A549 treated with AZD2906 at 1 μM for 4 hours (cell line): ENCODE measurements around the gene ZNF135. TPM values are rescaled to one million over a fixed set of nuclear protein-coding genes. Genes with fewer than 3 reads are reported as not detected.

Experiments
- total RNA-seq: library from RNA; stranded (reverse); fragments of 200-300 nt; extraction: Qiagen RNA extraction; gene quantifications from 5 replicates; pipeline ENCODE4 v1.2.3, GENCODE V29; 2022

Gene ZNF135
- total RNA-seq: not detected in 5 replicates

DNA sequence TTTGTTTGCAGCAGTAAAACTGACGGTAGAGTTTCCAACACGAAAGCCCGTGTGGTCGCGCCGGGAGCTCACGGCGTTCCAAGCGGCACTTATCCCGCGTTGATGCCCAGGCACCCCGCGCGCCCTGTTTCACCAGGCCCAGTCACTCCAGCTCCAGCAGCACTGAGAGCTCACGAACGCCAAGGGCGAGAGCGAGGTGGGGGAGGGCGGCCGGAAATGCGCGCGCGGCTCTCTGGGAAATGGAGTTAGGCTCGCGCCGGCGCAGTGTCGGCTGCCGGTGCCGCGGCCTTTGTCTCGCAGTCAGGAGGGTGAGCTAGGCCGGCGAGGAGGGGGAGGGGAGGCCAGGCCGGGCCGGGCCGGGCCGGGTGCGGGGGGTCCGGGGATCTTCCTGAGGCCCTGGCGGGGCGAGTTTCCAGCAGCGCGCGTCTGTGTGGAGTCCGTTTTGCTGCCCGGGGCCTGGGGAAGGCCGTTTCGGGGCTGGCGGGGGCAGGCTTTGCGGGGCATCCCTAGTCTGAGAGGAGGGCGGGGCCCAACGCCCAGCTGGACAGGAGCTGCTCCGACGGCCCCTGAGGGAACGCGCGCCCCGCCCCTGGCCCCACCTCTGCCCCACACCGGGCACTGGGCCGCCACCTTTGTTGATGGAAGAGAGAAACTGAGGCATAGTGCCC is at the start of gene ZNF135:
Gene ZNF135, plus strand, starts transcription at position 280 of the 668 bp plus-strand sequence. CDS start 721 bp downstream, outside the sequence.

DNA sequence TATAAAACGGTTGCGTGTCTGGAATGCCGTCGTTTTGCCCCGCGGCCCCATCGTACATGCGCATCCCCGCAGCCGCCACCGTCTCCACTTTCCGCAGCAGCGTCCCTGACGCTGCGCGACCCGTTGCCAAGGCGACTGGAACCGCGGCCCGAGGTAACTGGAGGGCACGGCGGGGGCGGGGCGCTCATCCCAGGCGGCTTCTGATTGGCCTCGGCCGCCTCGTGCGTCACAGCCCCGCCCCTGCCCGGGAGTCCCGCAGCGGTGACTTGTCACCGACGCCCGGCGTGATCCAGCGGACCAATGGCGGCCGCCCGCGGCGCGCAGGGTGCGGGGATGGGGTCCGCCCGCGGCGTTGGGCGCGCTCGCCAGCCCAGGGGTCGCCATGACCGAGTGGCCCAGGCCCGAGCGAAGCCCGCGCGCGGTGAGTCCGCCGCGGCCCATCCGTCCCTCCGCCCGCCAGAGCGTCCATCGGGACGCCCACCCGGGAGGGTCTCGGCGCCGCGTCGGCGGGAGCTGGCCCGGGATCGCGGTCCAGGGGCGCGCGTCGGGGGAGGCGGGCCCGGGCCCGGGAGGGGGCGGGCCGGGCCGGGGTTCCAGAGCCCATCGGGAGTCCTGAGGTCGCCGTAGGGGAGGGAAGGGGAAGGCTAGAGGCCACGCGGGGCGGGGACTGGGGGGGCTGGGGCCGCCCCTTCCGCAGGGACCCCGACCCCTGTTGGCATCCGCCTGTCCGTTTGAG is 25.2 kb upstream of the ZNF135 start, which contains the start of gene ZSCAN1:
Gene ZSCAN1, plus strand, starts transcription at position 285 of the 736 bp plus-strand sequence. CDS start 3,812 bp downstream, outside the sequence.

DNA sequence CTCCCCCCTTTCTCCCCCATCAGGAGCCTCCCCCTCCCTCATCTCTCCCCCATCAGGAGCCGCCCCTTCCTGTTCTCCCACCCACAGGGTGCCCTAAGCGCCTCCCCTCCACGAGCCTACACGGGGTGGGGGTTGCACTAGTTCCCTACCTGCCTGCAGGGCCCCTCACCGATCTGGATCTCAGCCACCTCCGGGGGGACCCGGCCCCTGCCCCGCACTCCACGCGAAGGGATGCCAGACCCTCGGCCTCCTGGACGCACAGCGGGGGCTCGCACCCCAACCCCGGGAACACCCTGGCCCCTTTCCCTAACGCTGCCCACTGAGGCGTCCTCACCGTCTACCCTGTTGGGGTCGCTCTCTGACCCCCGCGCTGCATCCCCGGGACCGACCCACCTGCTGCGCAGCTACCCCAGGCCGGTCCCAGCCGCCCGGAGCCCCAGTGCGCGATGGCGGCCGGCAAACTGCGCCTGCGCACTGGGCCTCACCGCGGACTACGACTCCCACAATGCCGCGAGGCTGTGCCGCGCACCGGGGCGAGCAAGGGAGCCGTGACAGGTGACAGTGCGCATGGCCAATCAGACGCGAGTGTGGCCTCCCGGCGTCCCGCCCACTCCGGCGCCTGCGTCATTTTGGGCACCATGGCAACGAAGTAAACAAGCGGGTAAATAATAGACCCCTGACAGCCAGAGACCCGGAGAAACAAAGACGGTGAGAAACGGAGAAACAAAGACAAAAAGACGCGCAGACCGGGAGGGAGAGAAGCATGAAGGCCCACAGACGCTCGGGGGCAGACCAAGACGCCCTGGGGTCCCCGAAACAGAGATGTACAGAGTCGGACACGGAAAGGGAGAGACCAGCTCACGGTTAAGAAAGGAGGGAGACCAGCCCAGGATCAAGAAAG is 38.9 kb downstream of the ZNF135 start, which contains the start of gene ZSCAN18:
Gene ZSCAN18, minus strand, starts transcription at position 451 of the 901 bp plus-strand sequence. CDS start 7,964 bp downstream, outside the sequence.

Other genes starting within 250 kb of the ZNF135 start
- 4.5 to 6.0 TPM (median 5.1 TPM) in 5 replicates for gene ZNF552, start 244.4 kb upstream of the ZNF135 start, total RNA-seq
- gene ZNF587B, start 229.0 kb upstream of the ZNF135 start, total RNA-seq: 6.2 to 9.4 TPM (median 6.7 TPM) in 5 replicates
- 5.0 to 7.2 TPM (median 5.8 TPM) in 5 replicates for gene ZNF587, start 209.4 kb upstream of the ZNF135 start, total RNA-seq
- 1.6 to 2.6 TPM (median 2.3 TPM) in 5 replicates for gene ZNF814, start 170.2 kb upstream of the ZNF135 start, total RNA-seq
- gene ZNF417, start 142.7 kb upstream of the ZNF135 start, total RNA-seq: 3.0 to 5.4 TPM (median 3.7 TPM) in 5 replicates
- 0.84 to 1.5 TPM (median 1.2 TPM) in 5 replicates for gene ZNF418, start 123.9 kb upstream of the ZNF135 start, total RNA-seq
- 0.88 to 1.2 TPM (median 1.1 TPM) in 5 replicates for gene ZNF256, start 111.6 kb upstream of the ZNF135 start, total RNA-seq
- 0.07 to 0.08 TPM in 2 of 5 replicates, not detected in the others for gene C19orf18, start 84.7 kb upstream of the ZNF135 start, total RNA-seq
- gene ZNF606, start 56.5 kb upstream of the ZNF135 start, total RNA-seq: 1.6 to 2.4 TPM (median 2.3 TPM) in 5 replicates
- not detected in 5 replicates for gene ZSCAN1, start 25.3 kb upstream of the ZNF135 start, total RNA-seq
- 1.9 to 3.5 TPM (median 2.1 TPM) in 5 replicates for gene ZSCAN18, start 38.9 kb downstream of the ZNF135 start, total RNA-seq
- gene ZNF329, start 91.5 kb downstream of the ZNF135 start, total RNA-seq: 2.7 to 3.2 TPM (median 3.0 TPM) in 5 replicates
- gene ZNF274, start 123.8 kb downstream of the ZNF135 start, total RNA-seq: 12.7 to 13.3 TPM (median 13.2 TPM) in 5 replicates
- gene ZNF544, start 169.6 kb downstream of the ZNF135 start, total RNA-seq: 17.9 to 24.2 TPM (median 18.3 TPM) in 5 replicates
- 0.79 to 1.3 TPM (median 0.93 TPM) in 5 replicates for gene ZNF8, start 219.7 kb downstream of the ZNF135 start, total RNA-seq
- 89.5 to 102 TPM (median 92.6 TPM) in 5 replicates for gene ERVK3-1, start 246.1 kb downstream of the ZNF135 start, total RNA-seq